Peyer's patch (tissue), 4 donors: ENCODE measurements around the gene ABHD12B. TPM values are rescaled to one million over a fixed set of nuclear protein-coding genes. Genes with fewer than 3 reads are reported as not detected.
A peak's percentile ranks its signal among the peaks of the same experiment; 100 is the strongest.

Experiments
- DNase-seq, 3 donors: peaks; one replicate each; pipeline ENCODE4 v3.0.0-alpha.2; 2017 to 2019
- H3K27ac ChIP-seq, 4 donors: fragments of 200-600 bp; sonication (generic); one replicate each; pipeline ENCODE4 v1.5.1; 2016 to 2019
- H3K27me3 ChIP-seq, 2 donors: fragments of 200-600 bp; sonication (generic); one replicate each; pipeline ENCODE4 v1.5.1; 2019
- H3K36me3 ChIP-seq, 3 donors: fragments of 200-600 bp; sonication (generic); one replicate each; pipeline ENCODE4 v1.5.1; 2016 to 2019
- H3K4me1 ChIP-seq, 4 donors: fragments of 200-600 bp; sonication (generic); one replicate each; pipeline ENCODE4 v1.5.1; 2016 to 2019
- H3K4me3 ChIP-seq, 4 donors: fragments of 200-600 bp; sonication (generic); 1 replicate in 3 of 4; 2 replicates in 1 of 4; pipeline ENCODE4 v1.5.1; 2016 to 2019; ENCODE audit warnings: mild to moderate bottlenecking in 1 of 4
- H3K9me3 ChIP-seq, 4 donors: fragments of 200-600 bp; sonication (generic); one replicate each; pipeline ENCODE4 v1.5.1; 2016 to 2019; ENCODE audit warnings: mild to moderate bottlenecking in 1 of 4
- CTCF ChIP-seq, 6 experiments: fragments of 450-650 bp in 4 of 6; fragments of 200-600 bp in 2 of 6; sonication (generic) in 1 of 6; IDR thresholded peaks; one replicate each; pipeline ENCODE4 v1.5.1; 2017 to 2019; ENCODE audit warnings: antibody characterized with exemption in 6 of 6, mild to moderate bottlenecking in 3 of 6, moderate library complexity in 1 of 6
- POLR2A ChIP-seq, 2 donors: fragments of 450-650 bp; IDR thresholded peaks; one replicate each; pipeline ENCODE4 v1.5.1; 2017; ENCODE audit warnings: antibody characterized with exemption in 2 of 2, mild to moderate bottlenecking in 2 of 2, moderate library complexity in 2 of 2
- total RNA-seq, 4 donors: library from RNA; depleted of rRNA; stranded (reverse); fragments of >200 nt; gene quantifications; one replicate each; pipeline ENCODE4 v1.1.0, GENCODE V29; 2016

The ABHD12B gene
- total RNA-seq, 4 donors from 2014 or later, result not detected

GRCh38 chr14:50826681-50827080 lies 45.2 kb upstream of the ABHD12B start:
- H3K27me3 ChIP-seq, result no peaks in the 10 kb centered on the region
- H3K27ac ChIP-seq, result no peak overlapping the region
- DNase-seq, result no peak

GRCh38 chr14:50828721-50829488 lies 42.9 kb upstream of the ABHD12B start:
- TF ChIP-seq CTCF (IDR thresholded peaks at IDR 0.05), result no peak
- TF ChIP-seq POLR2A (IDR thresholded peaks at IDR 0.05), result no peak
- Histone ChIP-seq H3K4me3 (peak overlapping the region in 3 of 4 donors; percentile 83 to 95 (median 86)), H3K4me1 (peaks cover 0 to 20% (median 4%) of the 10 kb centered on the region in 4 donors), H3K27ac (peak overlapping the region in 1 of 4 donors; percentile 96), H3K36me3 (no peaks in the 10 kb centered on the region), H3K27me3 (no peaks in the 10 kb centered on the region), H3K9me3 (no peaks in the 10 kb centered on the region)
- no peak for DNase-seq

More at GRCh38 chr14:50826681-50827080, 45.2 kb upstream of the ABHD12B start:
- no peaks in the 10 kb centered on the region for H3K9me3 ChIP-seq
- H3K4me3 ChIP-seq, result no peak overlapping the region
- TF ChIP-seq CTCF (IDR thresholded peaks at IDR 0.05), result no peak
- TF ChIP-seq POLR2A (IDR thresholded peaks at IDR 0.05), result no peak
- peaks cover 0 to 33% (median 11%) of the 10 kb centered on the region in 4 donors for H3K4me1 ChIP-seq
- H3K36me3 ChIP-seq, result no peaks in the 10 kb centered on the region

- no peaks in the 10 kb centered on the region for H3K9me3 ChIP-seq
These were observed 42.3 kb upstream of the ABHD12B start for GRCh38 chr14:50829489-50830043.

DNA sequence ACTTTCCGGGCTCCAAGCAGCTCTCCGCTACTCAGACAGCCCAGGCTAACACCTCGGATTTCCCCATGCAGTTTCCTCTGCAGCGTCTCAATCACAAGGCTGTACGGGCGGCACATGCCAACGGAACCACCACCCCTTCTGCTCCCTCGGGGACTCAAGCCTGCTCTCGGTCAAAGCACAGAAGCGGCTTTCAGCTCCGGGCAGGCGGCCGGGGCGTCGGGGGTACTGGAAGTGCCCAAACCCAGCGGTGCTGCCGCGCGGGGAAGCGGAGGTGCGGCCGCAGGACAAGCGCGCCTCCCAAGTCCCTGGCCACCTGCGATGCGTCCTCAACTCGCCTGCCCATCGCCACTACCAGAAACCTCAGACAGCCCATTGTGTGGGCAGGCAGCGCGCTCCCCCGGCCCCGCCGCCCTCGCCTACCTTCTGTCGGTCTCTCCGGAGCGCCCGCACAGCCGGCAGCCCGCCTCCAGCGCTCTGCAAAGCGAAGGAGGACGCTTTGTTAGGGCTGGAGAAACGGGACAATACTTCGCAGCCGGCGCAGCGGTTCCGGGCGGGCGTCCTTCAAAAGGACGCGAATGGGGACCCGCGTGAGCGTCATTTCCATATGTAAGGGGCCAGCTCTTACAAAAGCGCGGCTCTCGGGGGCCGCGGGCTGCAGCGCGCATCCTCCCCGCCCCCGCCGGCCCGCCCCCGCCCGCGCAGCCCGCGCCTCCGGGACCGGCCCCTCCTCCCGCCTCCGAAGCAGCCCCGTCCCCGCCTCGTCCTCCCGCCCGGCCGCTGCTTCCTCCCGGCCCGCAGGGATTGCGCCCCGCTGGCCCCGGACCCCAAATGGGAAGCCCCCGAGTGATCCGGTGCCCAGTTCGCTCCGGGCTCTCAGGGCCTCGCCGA lies 41.6 kb upstream of the ABHD12B start:
- H3K27ac ChIP-seq, result peak overlapping the region; percentile 81 to 96 (median 92)
- peak; percentile 66 to 76 (median 69) for DNase-seq
- peak overlapping the region; percentile 83 to 95 (median 88) for H3K4me3 ChIP-seq
- TF ChIP-seq CTCF (IDR thresholded peaks at IDR 0.05) (no peak), POLR2A (IDR thresholded peaks at IDR 0.05) (no peak)
- peaks cover 0 to 20% (median 4%) of the 10 kb centered on the region in 4 donors for H3K4me1 ChIP-seq
- no peaks in the 10 kb centered on the region for H3K36me3 ChIP-seq
- H3K9me3 ChIP-seq, result no peaks in the 10 kb centered on the region
- H3K27me3 ChIP-seq, result no peaks in the 10 kb centered on the region

More at GRCh38 chr14:50829489-50830043, 42.3 kb upstream of the ABHD12B start:
- Histone ChIP-seq H3K36me3 (no peaks in the 10 kb centered on the region), H3K4me3 (peak overlapping the region; percentile 83 to 95 (median 88)), H3K4me1 (peaks cover 0 to 20% (median 4%) of the 10 kb centered on the region in 4 donors), H3K27me3 (no peaks in the 10 kb centered on the region), H3K27ac (peak overlapping the region; percentile 81 to 96 (median 92))
- DNase-seq, result peak in 1 of 3 donors; percentile 20
- TF ChIP-seq POLR2A (IDR thresholded peaks at IDR 0.05) (no peak), CTCF (IDR thresholded peaks at IDR 0.05) (no peak)
